Osteoblast (primary cell): ENCODE measurements around the gene PLXDC2. TPM values are rescaled to one million over a fixed set of nuclear protein-coding genes. Genes with fewer than 3 reads are reported as not detected.

Experiments
- DNase-seq: peaks from one replicate; pipeline ENCODE4 v3.0.0; 2011; ENCODE audit warnings: low spot score, mixed read lengths; ENCODE audit not compliant: insufficient read length; ENCODE audit errors: missing footprints
- H2AFZ ChIP-seq: 2 replicates; pipeline ENCODE4 v1.6.0; 2011; ENCODE audit warnings: mild to moderate bottlenecking, low read length
- H3K27ac ChIP-seq: 2 replicates; pipeline ENCODE4 v1.5.1; 2011; ENCODE audit warnings: mild to moderate bottlenecking, low read depth, low read length, moderate library complexity
- H3K27me3 ChIP-seq: 2 replicates; pipeline ENCODE4 v1.6.0; 2012; ENCODE audit warnings: mild to moderate bottlenecking, control low read depth, inconsistent platforms, low read length, moderate library complexity; ENCODE audit not compliant: insufficient read depth
- H3K36me3 ChIP-seq: 2 replicates; pipeline ENCODE4 v1.5.1; 2011; ENCODE audit warnings: mild to moderate bottlenecking, low read length, control low read depth, moderate library complexity; ENCODE audit not compliant: insufficient read depth
- H3K4me1 ChIP-seq: 2 replicates; pipeline ENCODE4 v1.5.1; 2011; ENCODE audit warnings: mild to moderate bottlenecking, low read length, control low read depth, moderate library complexity; ENCODE audit not compliant: insufficient read depth
- H3K4me2 ChIP-seq: 2 replicates; pipeline ENCODE4 v1.6.0; 2011; ENCODE audit warnings: mild to moderate bottlenecking, low read length; ENCODE audit not compliant: insufficient read depth
- H3K4me3 ChIP-seq: fragments of 200-600 bp; sonication (generic); 3 replicates; pipeline ENCODE4 v1.5.1; 2012; ENCODE audit warnings: mild to moderate bottlenecking, low read length, inconsistent platforms; ENCODE audit not compliant: insufficient read depth
- H3K79me2 ChIP-seq: 2 replicates; pipeline ENCODE4 v1.6.0; 2012; ENCODE audit warnings: mild to moderate bottlenecking, low read length, control low read depth, inconsistent platforms; ENCODE audit not compliant: insufficient read depth
- H3K9me3 ChIP-seq: 2 replicates; pipeline ENCODE4 v1.5.1; 2011; ENCODE audit warnings: low read depth, low read length, control low read depth
- H4K20me1 ChIP-seq: 2 replicates; pipeline ENCODE4 v1.6.0; 2012; ENCODE audit warnings: mild to moderate bottlenecking, low read length, control low read depth; ENCODE audit not compliant: insufficient read depth
- total RNA-seq: library from RNA; depleted of rRNA; stranded (reverse); fragments of >200 nt; gene quantifications from 2 replicates; pipeline ENCODE4 v1.2.3, GENCODE V29; 2012
- TF ChIP-seq, protein P1 (sequence below): IDR thresholded peaks from 2 replicates; pipeline ENCODE4 v1.5.1; 2011; ENCODE audit warnings: mild to moderate bottlenecking, low read depth, low read length, moderate library complexity; ENCODE audit errors: extremely low read depth

PLXDC2 gene
- total RNA-seq, 1 donor: 63.3 TPM

DNA sequence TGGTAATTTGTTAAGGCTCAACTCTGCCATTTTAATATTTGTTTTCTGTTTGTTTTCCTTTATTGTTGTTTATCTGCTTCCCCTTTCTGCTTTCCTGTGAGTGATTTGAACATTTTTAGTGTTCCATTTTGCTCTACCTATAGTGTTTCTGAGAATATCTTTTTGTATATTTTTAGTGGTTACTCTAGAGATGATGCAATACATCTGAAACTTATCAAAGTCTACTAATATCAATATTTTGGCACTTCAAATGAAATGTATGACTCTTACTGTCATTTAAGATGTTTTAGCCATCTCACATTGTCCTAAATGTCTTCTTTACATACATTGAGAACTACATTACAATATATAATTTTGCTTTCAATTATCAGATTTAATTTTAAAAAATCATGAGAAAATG, 98.9 kb downstream of the PLXDC2 start:
- no peak for DNase-seq
- no peaks in the 10 kb centered on the region for H3K27me3 ChIP-seq
- H3K9me3 ChIP-seq: no peaks in the 10 kb centered on the region

DNA sequence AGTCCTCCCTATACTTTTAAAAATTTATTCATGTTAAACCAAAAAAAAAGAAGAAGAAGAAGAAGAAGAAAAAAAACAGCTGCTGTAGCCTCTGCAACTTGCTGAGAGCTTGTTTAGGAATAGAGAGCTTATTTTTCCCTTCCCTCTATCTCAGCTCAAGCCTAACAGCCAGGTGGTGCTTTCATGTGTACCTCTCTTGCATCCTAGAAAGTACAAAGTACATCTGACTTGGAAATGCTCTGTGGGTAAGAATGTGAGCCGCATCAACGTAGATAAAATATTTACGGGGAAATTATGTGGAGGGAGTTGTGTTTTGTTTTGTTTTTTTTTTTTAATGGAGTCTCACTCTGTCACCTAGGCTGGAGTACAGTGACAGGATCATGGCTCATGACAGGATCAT, 99.6 kb downstream of the PLXDC2 start:
- Histone ChIP-seq H2AFZ (no peak overlapping the region), H3K4me3 (no peak overlapping the region), H3K9me3 (no peaks in the 10 kb centered on the region), H3K27me3 (no peaks in the 10 kb centered on the region), H3K36me3 (no peaks in the 10 kb centered on the region), H3K79me2 (no peaks in the 10 kb centered on the region), H3K27ac (no peak overlapping the region), H3K4me2 (no peak overlapping the region), H3K4me1 (peaks cover 4% of the 10 kb centered on the region), H4K20me1 (no peaks in the 10 kb centered on the region)
- TF ChIP-seq, protein P1, sequence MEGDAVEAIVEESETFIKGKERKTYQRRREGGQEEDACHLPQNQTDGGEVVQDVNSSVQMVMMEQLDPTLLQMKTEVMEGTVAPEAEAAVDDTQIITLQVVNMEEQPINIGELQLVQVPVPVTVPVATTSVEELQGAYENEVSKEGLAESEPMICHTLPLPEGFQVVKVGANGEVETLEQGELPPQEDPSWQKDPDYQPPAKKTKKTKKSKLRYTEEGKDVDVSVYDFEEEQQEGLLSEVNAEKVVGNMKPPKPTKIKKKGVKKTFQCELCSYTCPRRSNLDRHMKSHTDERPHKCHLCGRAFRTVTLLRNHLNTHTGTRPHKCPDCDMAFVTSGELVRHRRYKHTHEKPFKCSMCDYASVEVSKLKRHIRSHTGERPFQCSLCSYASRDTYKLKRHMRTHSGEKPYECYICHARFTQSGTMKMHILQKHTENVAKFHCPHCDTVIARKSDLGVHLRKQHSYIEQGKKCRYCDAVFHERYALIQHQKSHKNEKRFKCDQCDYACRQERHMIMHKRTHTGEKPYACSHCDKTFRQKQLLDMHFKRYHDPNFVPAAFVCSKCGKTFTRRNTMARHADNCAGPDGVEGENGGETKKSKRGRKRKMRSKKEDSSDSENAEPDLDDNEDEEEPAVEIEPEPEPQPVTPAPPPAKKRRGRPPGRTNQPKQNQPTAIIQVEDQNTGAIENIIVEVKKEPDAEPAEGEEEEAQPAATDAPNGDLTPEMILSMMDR: no peak
- DNase-seq: no peak

More for the DNA sequence above, 98.9 kb downstream of the PLXDC2 start:
- Histone ChIP-seq H2AFZ (no peak overlapping the region), H3K36me3 (no peaks in the 10 kb centered on the region), H3K4me1 (peaks cover 4% of the 10 kb centered on the region), H3K4me2 (no peak overlapping the region), H4K20me1 (no peaks in the 10 kb centered on the region), H3K4me3 (no peak overlapping the region), H3K27ac (no peak overlapping the region), H3K79me2 (no peaks in the 10 kb centered on the region)
- TF ChIP-seq, protein P1: no peak

DNA sequence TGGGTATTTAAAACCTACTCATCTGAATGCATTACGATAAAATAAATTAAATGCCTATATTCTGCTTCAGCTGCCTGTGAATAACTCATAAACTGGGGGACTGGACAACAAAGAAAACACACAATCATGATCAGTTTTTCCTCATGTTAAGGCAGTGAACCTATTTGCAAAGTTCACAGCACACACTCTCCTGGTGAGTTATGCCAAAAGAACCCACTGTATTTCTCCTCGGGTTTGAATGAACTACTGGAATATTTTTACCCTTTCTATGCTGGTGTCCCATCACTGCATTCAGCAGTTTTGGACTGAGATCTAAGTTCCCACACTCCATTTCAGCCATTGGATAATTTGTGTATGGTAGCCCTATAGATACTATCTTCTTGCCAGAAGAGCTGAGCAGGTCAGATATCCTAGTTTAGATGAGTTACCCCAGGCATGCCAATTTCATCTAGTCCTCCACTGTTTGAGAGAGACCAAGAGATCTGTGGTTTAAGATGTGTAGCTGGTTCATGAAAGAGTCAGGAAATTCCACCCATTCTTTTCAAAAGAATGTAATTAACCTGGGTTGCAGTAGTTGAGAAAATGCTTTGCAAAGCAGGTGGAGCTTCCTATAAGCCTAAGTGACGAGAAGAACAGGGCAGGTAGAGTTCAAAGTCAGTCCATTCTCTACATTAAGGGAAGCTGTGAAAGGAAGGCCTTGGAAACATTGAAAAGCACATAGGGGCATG, 101.7 kb downstream of the PLXDC2 start:
- no peak for DNase-seq
- Histone ChIP-seq H3K27ac (no peak overlapping the region), H3K79me2 (no peaks in the 10 kb centered on the region), H3K4me3 (no peak overlapping the region), H3K9me3 (no peaks in the 10 kb centered on the region), H2AFZ (no peak overlapping the region), H3K36me3 (no peaks in the 10 kb centered on the region), H3K4me1 (peaks cover 22% of the 10 kb centered on the region), H4K20me1 (no peaks in the 10 kb centered on the region), H3K4me2 (no peak overlapping the region), H3K27me3 (no peaks in the 10 kb centered on the region)
- TF ChIP-seq, protein P1: no peak

DNA sequence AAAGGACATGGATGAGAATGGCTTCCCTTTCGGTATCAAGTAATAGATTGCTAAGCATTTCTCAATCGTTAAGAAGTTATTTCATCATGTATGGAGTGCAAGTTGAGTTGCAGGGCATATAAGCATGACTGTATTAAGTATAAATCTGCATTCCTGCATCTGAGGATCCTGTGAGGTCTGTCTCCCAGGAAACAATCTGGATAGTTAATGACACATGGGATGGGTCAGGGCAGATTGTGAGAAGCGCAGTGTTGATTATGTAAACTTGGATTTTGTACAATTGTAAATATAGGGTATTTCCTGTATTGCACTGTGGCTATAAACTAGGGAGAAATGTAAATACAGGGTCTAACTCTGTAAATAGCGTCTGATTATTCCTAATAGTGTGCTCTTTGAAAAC, 102.6 kb downstream of the PLXDC2 start:
- Histone ChIP-seq H3K4me1 (peaks cover 27% of the 10 kb centered on the region), H3K4me2 (no peak overlapping the region), H3K27ac (no peak overlapping the region), H2AFZ (no peak overlapping the region), H3K36me3 (no peaks in the 10 kb centered on the region), H3K27me3 (no peaks in the 10 kb centered on the region), H3K4me3 (no peak overlapping the region), H4K20me1 (no peaks in the 10 kb centered on the region), H3K79me2 (no peaks in the 10 kb centered on the region), H3K9me3 (no peaks in the 10 kb centered on the region)
- no peak for DNase-seq
- TF ChIP-seq, protein P1: no peak
